ENCODE measurements around the gene PLXNA4.

PLXNA4 gene

DNA sequence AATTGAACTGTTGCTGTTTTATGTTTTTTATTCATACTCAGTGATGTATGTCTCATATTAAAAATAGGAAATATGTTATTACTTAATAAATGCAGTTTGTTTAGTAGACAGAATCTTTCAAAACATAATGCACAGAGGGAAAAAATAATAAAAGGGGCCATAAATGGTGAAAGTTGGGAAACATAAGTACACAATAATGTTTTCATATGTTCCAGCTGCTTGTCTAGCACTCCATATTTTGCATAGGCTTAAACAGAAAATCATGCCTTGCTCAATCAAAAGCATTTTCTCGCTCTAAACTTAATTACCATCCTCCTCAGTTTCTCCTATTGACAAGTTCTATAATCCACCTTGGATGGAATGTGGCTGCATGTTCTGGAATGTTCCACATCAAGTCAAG is 333.2 kb downstream of the PLXNA4 start:
- TF ChIP-seq ZNF747 (tag by site-specific recombination; IDR thresholded peaks at IDR 0.05) (no peak), ZNF544 (tag by site-specific recombination; IDR thresholded peaks at IDR 0.05) (no peak), ZNF302 (tag by site-specific recombination; IDR thresholded peaks at IDR 0.05; ENCODE audit: low read depth) (no peak), ZNF121 (tag by site-specific recombination; IDR thresholded peaks at IDR 0.05) (no peak), ZNF510 (tag by site-specific recombination; IDR thresholded peaks at IDR 0.05; ENCODE audit: insufficient replicate concordance) (no peak)
- no peaks in the 10 kb centered on the region for H3K9me3 ChIP-seq (ENCODE audit: control insufficient read depth, insufficient read depth, low read depth, low read length)
- ChIA-PET CTCF (no interaction called here), POLR2A (no interaction called here)
- peaks cover 13% of the 10 kb centered on the region for H3K4me1 ChIP-seq (ENCODE audit: control insufficient read depth, insufficient read depth, low read length)
- no peaks in the 10 kb centered on the region for H3K36me3 ChIP-seq (ENCODE audit: control insufficient read depth in 2 of 2, insufficient read depth in 1 of 2, low read length in 2 of 2)
- H3K27ac ChIP-seq (ENCODE audit: extremely low read depth, low read depth, low read length): no peak overlapping the region
- no peak overlapping the region for H3K4me3 ChIP-seq (ENCODE audit: low read depth, low read length)

- H3K4me1 ChIP-seq (ENCODE audit: control insufficient read depth, insufficient read depth, low read length): peaks cover 13% of the 10 kb centered on the region
- H3K4me3 ChIP-seq (ENCODE audit: low read depth, low read length): no peak overlapping the region
- ChIA-PET CTCF (interaction anchor here (0.7 kb wide), 1 partner anchor 30 kb away, joined by 4 read pairs; no protein-coding TSS in a partner anchor), POLR2A (no interaction called here)
- no peaks in the 10 kb centered on the region for H3K36me3 ChIP-seq (ENCODE audit: control insufficient read depth in 2 of 2, insufficient read depth in 1 of 2, low read length in 2 of 2)
- H3K27ac ChIP-seq (ENCODE audit: extremely low read depth, low read depth, low read length): no peak overlapping the region; the same call in 1 of the 2 replicates
- H3K9me3 ChIP-seq (ENCODE audit: control insufficient read depth, insufficient read depth, low read depth, low read length): no peaks in the 10 kb centered on the region
- TF ChIP-seq ZNF2 (tag by site-specific recombination; IDR thresholded peaks at IDR 0.05) (0 out of 2 replicates have a peak, but pooled peaks have one; percentile 1), ZNF324 (tag by site-specific recombination; IDR thresholded peaks at IDR 0.05) (0 out of 2 replicates have a peak, but pooled peaks have one; percentile 9), OSR2 (tag by site-specific recombination; IDR thresholded peaks at IDR 0.05) (peak; percentile 96), ZNF664 (tag by site-specific recombination; IDR thresholded peaks at IDR 0.05) (peak; percentile 68; the same call in 1 of the 2 replicates), ZNF341 (tag by site-specific recombination; IDR thresholded peaks at IDR 0.05; ENCODE audit: low read depth) (no peak), ZNF501 (tag by site-specific recombination; IDR thresholded peaks at IDR 0.05) (peak; percentile 37), PRDM1 (tag by site-specific recombination; IDR thresholded peaks at IDR 0.05) (peak; percentile 59; the same call in 1 of the 2 replicates), PATZ1 (tag by site-specific recombination; IDR thresholded peaks at IDR 0.05) (peak; percentile 53), ZNF768 (tag by site-specific recombination; IDR thresholded peaks at IDR 0.05) (peak; percentile 81), ZSCAN16 (tag by site-specific recombination; IDR thresholded peaks at IDR 0.05) (0 out of 2 replicates have a peak, but pooled peaks have one; percentile 19), ZNF580 (tag by site-specific recombination; IDR thresholded peaks at IDR 0.05) (peak; percentile 66; the same call in 1 of the 2 replicates), ZNF37A (tag by site-specific recombination; IDR thresholded peaks at IDR 0.05) (no peak), ZFP37 (tag by site-specific recombination; IDR thresholded peaks at IDR 0.05) (no peak), ZNF302 (tag by site-specific recombination; IDR thresholded peaks at IDR 0.05; ENCODE audit: low read depth) (no peak), HOXD13 (CRISPR knock-in tag; IDR thresholded peaks at IDR 0.05; ENCODE audit: borderline replicate concordance) (peak; percentile 76; the same call in 1 of the 2 replicates), ZIC2 (tag by site-specific recombination; IDR thresholded peaks at IDR 0.05) (peak; percentile 94), YY1 (tag by site-specific recombination; IDR thresholded peaks at IDR 0.05) (peak; percentile 46; the same call in 1 of the 2 replicates), IKZF3 (tag by site-specific recombination; IDR thresholded peaks at IDR 0.05) (peak; percentile 49), ZNF596 (tag by site-specific recombination; IDR thresholded peaks at IDR 0.05) (no peak), ZBTB8A (tag by site-specific recombination; IDR thresholded peaks at IDR 0.05) (peak; percentile 62), ZNF558 (tag by site-specific recombination; IDR thresholded peaks at IDR 0.05) (peak; percentile 14; the same call in 1 of the 2 replicates), FEZF1 (tag by site-specific recombination; IDR thresholded peaks at IDR 0.05) (peak; percentile 96), SP7 (tag by site-specific recombination; IDR thresholded peaks at IDR 0.05) (peak; percentile 73), OVOL3 (tag by site-specific recombination; IDR thresholded peaks at IDR 0.05) (peak; percentile 29; the same call in 1 of the 2 replicates), ZNF629 (tag by site-specific recombination; IDR thresholded peaks at IDR 0.05) (peak; percentile 46; the same call in 1 of the 2 replicates), ZSCAN30 (tag by site-specific recombination; IDR thresholded peaks at IDR 0.05) (peak; percentile 96), ZNF121 (tag by site-specific recombination; IDR thresholded peaks at IDR 0.05) (no peak), ZNF214 (tag by site-specific recombination; IDR thresholded peaks at IDR 0.05; ENCODE audit: borderline replicate concordance) (no peak), ZBTB17 (tag by site-specific recombination; IDR thresholded peaks at IDR 0.05) (peak; percentile 63), ZNF404 (tag by site-specific recombination; IDR thresholded peaks at IDR 0.05) (no peak)
- TF ChIP-seq, protein P1, sequence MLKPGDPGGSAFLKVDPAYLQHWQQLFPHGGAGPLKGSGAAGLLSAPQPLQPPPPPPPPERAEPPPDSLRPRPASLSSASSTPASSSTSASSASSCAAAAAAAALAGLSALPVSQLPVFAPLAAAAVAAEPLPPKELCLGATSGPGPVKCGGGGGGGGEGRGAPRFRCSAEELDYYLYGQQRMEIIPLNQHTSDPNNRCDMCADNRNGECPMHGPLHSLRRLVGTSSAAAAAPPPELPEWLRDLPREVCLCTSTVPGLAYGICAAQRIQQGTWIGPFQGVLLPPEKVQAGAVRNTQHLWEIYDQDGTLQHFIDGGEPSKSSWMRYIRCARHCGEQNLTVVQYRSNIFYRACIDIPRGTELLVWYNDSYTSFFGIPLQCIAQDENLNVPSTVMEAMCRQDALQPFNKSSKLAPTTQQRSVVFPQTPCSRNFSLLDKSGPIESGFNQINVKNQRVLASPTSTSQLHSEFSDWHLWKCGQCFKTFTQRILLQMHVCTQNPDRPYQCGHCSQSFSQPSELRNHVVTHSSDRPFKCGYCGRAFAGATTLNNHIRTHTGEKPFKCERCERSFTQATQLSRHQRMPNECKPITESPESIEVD (tag by site-specific recombination; IDR thresholded peaks at IDR 0.05): peak; percentile 90
These were observed 334.0 kb downstream of the PLXNA4 start for GRCh38 chr7:132242192-132242812.

All from HEK293 (cell line).